ENCODE data around the gene ALPL.

Gene ALPL

GRCh38 chr1:21593231-21593630 lies 84.0 kb downstream of the ALPL start:
- ChIA-PET POLR2A (no interaction called here), CTCF (no interaction called here)
- TF ChIP-seq, protein P1, sequence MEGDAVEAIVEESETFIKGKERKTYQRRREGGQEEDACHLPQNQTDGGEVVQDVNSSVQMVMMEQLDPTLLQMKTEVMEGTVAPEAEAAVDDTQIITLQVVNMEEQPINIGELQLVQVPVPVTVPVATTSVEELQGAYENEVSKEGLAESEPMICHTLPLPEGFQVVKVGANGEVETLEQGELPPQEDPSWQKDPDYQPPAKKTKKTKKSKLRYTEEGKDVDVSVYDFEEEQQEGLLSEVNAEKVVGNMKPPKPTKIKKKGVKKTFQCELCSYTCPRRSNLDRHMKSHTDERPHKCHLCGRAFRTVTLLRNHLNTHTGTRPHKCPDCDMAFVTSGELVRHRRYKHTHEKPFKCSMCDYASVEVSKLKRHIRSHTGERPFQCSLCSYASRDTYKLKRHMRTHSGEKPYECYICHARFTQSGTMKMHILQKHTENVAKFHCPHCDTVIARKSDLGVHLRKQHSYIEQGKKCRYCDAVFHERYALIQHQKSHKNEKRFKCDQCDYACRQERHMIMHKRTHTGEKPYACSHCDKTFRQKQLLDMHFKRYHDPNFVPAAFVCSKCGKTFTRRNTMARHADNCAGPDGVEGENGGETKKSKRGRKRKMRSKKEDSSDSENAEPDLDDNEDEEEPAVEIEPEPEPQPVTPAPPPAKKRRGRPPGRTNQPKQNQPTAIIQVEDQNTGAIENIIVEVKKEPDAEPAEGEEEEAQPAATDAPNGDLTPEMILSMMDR (IDR thresholded peaks at IDR 0.05; ENCODE audit: control extremely low read depth, extremely low read depth, low read depth, missing control alignments): no peak
- no peak for DNase-seq (ENCODE audit: extremely low spot score)

- DNase-seq (ENCODE audit: extremely low spot score): no peak
- ChIA-PET POLR2A (no interaction called here), CTCF (no interaction called here)
- TF ChIP-seq, protein P1 (IDR thresholded peaks at IDR 0.05; ENCODE audit: control extremely low read depth, extremely low read depth, low read depth, missing control alignments): no peak
Observed at GRCh38 chr1:21594501-21594900, 85.3 kb downstream of the ALPL start.

DNA sequence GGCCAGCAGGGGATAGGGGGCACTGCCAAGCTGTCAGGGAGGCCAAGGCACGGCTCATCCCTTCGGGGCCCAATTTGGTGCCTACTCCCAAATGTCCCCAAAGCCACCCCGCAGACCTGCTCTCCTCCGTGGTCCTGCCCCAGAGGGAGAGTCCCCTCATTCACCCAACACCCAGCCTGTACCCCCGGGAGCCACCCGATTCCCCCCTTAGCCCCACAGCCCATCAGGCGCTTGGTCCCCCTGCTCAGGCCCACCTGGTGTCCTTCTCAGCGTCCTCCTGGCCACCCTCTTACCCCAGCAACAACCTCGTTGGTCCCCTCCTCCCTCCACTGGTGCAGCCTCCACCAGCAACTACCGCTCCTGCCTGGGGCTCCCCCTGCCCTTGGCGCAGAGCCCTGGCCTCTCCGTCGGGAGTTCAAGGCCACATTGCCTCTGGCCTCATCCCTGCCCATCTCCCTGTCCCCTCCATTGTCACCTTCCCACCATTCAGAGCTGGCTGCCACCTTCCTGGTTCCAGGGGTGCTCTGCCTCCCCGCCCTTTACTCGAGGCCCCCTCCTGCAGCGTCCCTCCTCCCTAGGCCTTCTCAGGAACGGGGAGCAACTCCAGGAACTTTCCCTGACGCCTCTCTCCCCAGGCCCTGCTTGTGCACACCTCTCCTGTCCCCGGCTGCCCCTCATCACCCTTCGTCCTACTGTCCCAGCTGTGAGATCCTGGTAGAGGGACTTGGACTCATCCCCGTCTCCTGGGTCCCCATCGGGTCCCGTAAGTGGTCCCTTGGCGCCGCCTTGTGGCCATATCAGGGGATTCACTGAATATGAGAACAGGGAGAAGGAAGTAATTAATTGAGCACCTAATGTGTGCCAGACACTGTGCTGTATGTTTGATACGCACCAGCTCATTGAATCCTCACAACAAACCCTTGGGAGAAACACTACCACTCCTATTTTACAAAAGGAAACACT lies 86.0 kb downstream of the ALPL start:
- POLR2A ChIA-PET: no interaction called here
- CTCF ChIA-PET: interaction anchor here (1.0 to 1.6 kb wide), 6 partner anchors 12 to 223 kb away, joined by 3 to 6 read pairs (median 3); no protein-coding TSS in a partner anchor
- peak; percentile 64 for DNase-seq (ENCODE audit: extremely low spot score)
- TF ChIP-seq, protein P1 (IDR thresholded peaks at IDR 0.05; ENCODE audit: control extremely low read depth, extremely low read depth, low read depth, missing control alignments): peak; percentile 46

DNA sequence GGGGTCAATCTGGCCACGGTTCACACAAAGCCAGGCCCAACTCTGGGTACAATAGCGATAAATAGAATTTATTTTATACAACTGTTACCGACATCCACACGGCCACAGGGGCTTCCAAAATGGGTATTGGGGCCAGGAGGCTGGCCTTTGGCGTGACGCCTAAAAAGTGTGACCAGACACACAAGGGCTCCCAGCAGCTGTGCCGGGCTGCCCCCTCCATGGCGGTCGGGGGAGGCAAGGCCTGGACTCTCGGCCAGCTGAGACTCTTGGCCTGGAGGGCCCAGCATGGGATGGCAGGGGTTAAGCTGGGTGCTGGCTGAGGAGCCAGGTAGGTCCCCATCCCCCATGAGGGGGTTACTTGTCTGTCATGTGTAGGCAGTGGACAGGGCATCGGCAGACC lies 87.0 kb downstream of the ALPL start:
- TF ChIP-seq, protein P1 (IDR thresholded peaks at IDR 0.05; ENCODE audit: control extremely low read depth, extremely low read depth, low read depth, missing control alignments): no peak
- POLR2A ChIA-PET: no interaction called here
- CTCF ChIA-PET: interaction anchor here (1.0 to 1.6 kb wide), 6 partner anchors 13 to 224 kb away, joined by 3 to 6 read pairs (median 3); no protein-coding TSS in a partner anchor
- DNase-seq (ENCODE audit: extremely low spot score): no peak

DNA sequence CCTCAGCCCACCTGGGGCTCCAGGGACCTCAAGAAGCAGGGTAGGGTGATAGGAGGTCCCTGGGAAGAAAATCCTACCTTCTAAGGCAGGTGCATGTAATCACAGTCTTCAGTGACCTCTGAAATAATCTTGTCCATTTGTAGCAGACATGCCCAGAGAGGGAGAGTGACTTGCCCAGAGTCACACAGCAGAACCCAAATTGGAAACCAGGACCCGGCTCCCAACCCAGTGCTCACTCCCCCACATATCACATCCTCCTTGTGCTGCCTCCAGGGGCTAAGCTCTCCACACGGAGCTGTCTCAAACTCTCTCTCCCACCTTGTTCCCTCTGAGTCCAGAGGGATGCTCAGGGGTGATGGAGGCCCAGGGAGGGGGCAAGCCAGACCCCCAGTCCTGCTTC lies 87.4 kb downstream of the ALPL start:
- ChIA-PET POLR2A (no interaction called here), CTCF (interaction anchor here (1.1 to 1.6 kb wide), 3 partner anchors 63 to 91 kb away, joined by 3 to 6 read pairs (median 6); no protein-coding TSS in a partner anchor)
- no peak for DNase-seq (ENCODE audit: extremely low spot score)
- TF ChIP-seq, protein P1 (IDR thresholded peaks at IDR 0.05; ENCODE audit: control extremely low read depth, extremely low read depth, low read depth, missing control alignments): no peak

DNA sequence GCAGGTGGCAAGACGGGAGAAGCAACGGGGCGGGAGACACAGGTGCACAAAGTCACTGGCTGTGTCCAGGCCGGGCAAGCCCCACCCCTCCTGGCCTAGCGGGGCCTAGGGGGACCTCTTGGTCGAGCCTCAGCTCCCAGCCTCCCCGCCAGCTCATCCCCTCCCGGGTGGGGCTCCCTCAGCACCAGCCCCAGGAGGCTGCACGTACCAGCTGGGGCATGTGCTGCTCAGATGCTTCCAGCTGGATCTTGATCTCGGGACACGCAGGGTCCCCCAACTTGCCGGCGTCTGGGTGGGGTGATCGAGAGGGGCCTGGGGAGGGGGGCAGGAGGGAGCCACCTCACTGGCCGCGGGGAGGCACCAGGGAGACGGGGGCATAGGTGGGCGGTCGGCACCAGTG lies 88.5 kb downstream of the ALPL start:
- ChIA-PET CTCF (no interaction called here), POLR2A (no interaction called here)
- TF ChIP-seq, protein P1 (IDR thresholded peaks at IDR 0.05; ENCODE audit: control extremely low read depth, extremely low read depth, low read depth, missing control alignments): no peak

More for the DNA sequence above, 88.5 kb downstream of the ALPL start:
- DNase-seq (ENCODE audit: extremely low spot score): no peak

Measured in GM10248 (cell line).